ENCODE results near the gene SOX4.

DNA sequence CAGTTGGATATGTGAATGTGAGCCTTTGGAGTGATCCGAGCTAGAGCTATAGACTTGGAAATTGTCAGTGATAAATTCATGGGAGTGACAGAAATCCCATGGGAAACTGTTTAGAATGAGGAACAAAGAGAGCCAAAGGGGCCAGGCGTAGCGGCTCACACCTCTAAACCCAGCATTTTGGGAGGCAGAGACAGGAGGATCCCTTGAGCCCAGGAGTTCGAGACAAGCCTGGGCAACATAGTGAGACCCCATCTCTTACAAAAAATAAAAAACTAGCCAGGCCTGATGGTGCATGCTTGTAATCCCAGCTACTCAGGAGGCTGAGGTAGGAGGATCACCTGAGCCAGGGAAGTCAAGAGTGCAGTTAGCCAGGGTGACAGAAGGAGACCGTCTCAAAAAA, 39.3 kb upstream of the SOX4 start:
- TF ChIP-seq JUN (IDR thresholded peaks at IDR 0.05; ENCODE audit: borderline replicate concordance, insufficient read depth, insufficient read length, low read depth) (no peak), CTCF (IDR thresholded peaks at IDR 0.05; ENCODE audit: extremely low read depth in 1 of 2, insufficient read depth in 1 of 2, low read depth in 1 of 2, low read length in 2 of 2) (no peak), EZH2 (IDR thresholded peaks at IDR 0.05; ENCODE audit: borderline replicate concordance, low read depth, low read length, severe bottlenecking) (no peak), POLR2A (IDR thresholded peaks at IDR 0.05; ENCODE audit: low read depth, low read length) (no peak), MYC (IDR thresholded peaks at IDR 0.05; ENCODE audit: low read depth, low read length) (no peak), GATA2 (IDR thresholded peaks at IDR 0.05; ENCODE audit: insufficient read depth, insufficient read length, low read depth, low read length) (no peak)

Data from endothelial cell of umbilical vein (primary cell).